NCI-H1048 (cell line): ENCODE measurements around the gene UCHL5.

Source experiments
- DNase-seq: peaks from one replicate; lab custom pipeline; 2025; lab: John Stamatoyannopoulos, UW

The UCHL5 gene, protein sequence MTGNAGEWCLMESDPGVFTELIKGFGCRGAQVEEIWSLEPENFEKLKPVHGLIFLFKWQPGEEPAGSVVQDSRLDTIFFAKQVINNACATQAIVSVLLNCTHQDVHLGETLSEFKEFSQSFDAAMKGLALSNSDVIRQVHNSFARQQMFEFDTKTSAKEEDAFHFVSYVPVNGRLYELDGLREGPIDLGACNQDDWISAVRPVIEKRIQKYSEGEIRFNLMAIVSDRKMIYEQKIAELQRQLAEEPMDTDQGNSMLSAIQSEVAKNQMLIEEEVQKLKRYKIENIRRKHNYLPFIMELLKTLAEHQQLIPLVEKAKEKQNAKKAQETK

DNA sequence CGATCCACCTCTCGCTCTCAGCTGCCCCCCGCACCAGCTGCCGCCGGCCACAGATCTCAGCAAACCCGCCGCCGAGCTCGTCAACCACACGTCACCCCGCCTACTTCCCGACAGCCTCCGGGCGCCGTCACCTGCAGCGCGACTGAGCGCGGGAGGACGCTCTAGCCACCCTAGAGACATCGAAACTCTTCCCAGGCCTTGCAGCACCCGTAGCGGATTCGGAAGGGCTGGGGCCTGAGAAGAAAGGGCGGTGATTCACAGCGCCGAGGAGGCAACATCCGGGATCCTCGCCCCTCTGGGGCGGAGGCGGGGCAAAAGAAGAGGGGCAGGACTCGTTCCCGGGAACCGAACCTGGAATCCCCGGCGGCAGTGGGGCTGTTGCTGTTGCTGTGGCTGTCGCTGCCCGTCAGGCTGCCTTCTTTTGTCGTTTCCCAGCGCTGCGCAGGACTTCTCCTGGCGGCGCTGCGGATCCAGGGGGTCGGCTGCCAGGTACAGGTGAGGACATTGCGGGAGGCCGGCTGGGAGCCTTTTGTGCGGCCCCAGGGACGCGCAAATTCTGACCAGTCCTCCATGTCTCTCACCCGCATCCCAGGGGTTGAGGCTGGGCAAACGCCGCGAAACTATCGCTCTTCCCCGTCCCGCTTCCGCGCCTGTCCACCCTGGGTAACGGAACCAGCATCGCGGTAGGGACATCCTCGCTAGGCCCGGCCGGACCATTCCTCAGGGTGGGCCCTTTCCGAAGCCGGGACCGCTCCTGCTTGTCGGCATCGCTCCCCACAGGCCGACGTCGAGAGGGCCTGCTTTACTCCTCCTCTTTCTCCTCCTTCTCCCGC is at the start of gene UCHL5, which contains the start of gene RO60:
Gene UCHL5, minus strand, starts transcription at position 79 of the 833 bp plus-strand sequence. CDS start 100 bp downstream, outside the sequence.
Gene RO60, plus strand, starts transcription at position 331 of the 833 bp plus-strand sequence. CDS start 9,443 bp downstream, outside the sequence.
- DNase-seq, result peak; percentile 100

DNA sequence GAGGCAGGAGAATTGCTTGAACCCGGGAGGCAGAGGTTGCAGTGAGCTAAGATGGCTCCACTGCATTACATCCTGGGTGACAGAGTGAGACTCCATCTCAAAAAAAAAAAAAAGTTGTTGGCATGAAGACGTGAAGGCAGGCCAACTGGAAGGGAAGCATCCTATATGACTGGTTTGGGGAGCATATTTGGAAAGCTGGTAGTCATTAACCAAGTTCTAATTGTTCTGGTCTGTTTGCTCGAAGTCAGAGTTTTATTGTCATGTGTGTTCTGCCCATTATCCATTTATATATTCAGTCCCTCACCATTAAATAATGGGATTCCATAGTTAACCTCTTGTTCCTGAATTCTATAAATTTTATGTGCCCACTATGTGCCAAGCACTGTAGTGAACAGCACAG is 49.3 kb upstream of the UCHL5 start:
- no peak for DNase-seq

DNA sequence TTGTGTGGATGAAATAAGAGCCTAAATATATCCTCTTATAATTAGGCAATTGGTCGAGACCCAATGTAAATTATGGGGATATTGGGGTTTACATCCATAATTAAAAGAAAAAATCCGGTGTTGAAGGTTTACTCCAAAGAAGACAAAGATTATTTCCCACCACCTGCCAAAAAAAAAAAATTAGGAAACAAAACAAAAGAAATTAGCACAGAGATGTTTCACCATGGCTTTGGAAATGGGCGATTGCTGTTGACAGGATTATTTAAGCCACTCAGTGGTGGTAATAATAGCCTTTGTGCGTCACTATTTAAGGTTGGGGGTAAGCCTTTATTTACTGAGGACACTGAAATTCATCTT is 46.6 kb upstream of the UCHL5 start:
- no peak for DNase-seq

DNA sequence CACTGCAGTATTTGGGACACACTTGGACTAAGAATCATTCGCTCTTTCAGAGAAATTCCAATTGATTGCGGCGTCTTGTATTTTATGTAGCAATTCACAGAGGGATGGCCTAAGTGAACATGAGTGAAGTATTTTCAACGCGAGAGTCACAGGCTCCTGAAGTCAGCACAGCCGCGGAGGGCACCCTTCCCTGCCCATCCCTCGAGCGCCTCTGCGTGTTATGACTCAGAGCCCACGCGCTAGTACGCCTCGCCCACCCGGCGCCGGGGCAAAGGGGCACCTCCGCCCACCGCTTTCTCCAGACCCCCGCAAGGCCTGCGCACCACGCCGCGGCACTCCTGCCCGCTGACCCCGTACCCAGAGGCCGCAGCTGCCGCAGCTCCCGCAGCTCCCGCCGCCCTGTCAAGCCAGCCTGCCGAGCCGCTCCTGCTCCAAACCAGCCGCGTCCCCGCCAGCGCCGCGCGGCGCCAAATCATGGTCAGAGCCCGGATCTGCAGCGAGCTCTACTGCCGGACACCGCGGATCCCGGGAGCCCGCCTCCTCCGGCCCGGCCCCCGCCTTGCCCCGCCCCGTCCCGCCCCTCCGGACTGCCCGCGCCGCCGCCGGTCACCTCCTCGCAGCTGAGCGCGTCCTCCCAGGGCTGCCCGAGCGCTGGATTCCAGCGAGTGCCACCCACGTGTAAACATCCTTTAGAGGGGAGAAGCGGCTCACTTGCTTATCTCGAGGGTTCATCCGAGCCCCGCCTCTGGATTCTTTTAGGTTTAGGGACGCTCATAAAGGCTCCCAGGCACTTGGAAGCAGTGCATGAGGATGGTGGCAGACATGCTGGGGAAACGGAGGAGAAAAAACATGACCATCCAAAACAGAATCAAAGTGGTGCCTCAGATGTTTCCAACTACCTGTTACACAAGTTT is 46.0 kb upstream of the UCHL5 start, which contains the start of gene GLRX2:
Gene GLRX2, minus strand, starts transcription at position 508 of the 914 bp plus-strand sequence. Its CDS starts 32 bp downstream, at position 476.
- peak; percentile 54 for DNase-seq

DNA sequence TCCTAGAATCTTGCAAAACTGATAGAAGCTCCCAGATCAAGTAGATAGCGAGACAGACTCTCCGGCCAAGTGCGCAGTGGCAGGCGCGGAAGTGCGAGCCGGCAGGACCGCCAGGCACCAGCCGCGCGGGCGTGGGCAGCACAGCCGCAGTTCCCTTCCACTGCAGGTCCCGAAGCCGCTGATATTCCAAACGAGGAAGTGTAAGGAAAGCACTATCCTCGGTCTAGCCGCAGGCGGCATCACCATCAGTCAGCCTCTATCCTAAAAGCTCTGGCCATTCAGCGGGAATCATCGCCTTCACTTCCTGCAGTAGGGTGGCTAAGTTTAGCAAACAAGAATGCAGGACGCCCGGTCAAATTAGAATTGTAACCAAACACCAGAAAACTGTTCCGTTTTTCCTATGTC is 45.3 kb upstream of the UCHL5 start:
- peak; percentile 27 for DNase-seq

DNA sequence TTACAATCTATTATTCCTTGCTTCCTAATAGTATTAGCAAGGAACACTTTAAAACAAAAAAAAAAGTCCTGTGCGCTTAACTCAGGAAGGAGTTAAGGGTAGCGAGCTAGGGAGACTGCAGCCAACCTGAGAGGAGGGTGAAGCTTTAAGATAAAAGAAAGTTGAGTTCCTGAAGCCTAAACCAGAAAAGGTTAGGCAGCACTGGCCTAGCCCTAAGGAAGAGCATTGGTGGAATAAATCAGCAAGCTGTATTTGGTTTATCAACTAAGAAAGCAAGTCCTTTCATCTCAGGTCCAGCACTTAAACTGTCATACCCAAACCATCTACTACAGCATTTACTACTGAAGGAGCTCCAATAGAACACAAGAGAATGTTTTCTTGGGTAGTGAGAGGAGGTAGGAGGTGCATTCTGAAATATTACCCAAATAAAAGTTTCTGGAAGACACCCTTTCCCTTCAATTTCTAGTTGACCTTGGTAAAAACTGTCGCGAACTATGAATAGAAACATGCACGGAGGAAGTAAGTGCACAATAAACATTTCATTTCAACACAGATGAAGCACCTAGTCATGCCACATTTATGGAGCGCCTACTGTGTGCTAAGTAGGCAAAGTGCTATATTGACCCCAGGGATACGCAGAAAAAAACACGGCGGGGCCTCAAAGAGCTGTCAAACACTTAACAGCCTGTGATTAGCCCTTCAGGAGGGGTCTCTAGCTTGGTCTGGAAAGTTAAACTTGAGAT is 44.8 kb upstream of the UCHL5 start:
- no peak for DNase-seq

DNA sequence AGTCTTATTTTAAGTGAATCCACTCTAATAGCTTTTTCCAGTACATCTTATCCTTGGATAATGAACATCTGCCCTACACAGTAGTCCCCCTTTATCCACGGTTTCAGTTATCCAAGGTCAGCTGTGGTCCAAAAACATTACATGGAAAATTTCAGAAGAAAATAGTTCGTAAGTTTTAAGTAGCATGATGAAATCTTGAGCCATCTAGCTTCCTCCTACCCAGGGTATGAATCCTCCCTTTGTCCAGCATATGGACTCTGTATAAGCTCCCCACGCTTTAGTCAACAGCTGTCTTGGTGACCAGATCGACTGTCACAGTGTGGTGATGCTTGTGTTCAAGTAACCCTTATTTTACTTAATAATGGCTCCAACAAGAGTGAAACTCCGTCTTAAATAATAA is 43.5 kb upstream of the UCHL5 start:
- no peak for DNase-seq

DNA sequence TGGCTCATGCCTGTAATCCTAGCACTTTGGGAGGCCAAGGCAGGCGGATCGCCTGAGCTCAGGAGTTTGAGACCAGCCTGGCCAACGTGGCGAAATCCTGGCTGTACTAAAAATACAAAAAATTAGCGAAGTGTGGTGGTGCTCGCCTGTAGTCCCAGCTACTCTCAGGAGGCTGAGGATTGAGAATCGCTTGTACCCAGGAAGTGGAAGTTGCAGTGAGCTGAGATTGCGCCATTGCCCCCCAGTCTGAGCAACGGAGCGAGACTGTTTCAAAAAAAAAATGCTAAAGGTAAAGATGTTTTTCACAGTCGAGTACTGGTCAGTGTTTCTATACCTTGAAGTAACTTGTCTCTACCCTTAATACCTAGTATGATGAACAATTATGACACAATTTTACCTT is 35.0 kb upstream of the UCHL5 start:
- DNase-seq, result no peak

DNA sequence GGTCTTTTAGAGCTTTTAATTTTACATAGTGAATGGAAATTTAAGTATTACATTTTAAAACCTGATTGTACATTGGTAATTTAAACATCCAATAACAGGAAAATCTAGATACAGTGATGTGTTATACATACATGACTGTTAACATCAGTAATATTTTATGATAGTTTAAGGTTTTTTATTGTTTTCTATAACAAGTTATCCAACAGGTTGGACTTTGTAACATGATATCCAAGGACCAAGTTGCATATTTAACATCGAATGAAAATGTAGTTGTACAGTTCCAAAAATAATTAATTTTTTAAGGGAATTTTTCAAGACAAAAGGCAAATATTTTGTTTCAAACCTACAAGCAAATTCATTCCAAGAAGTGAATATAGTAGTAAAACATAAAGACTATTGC is 31.7 kb upstream of the UCHL5 start:
- DNase-seq, result no peak

DNA sequence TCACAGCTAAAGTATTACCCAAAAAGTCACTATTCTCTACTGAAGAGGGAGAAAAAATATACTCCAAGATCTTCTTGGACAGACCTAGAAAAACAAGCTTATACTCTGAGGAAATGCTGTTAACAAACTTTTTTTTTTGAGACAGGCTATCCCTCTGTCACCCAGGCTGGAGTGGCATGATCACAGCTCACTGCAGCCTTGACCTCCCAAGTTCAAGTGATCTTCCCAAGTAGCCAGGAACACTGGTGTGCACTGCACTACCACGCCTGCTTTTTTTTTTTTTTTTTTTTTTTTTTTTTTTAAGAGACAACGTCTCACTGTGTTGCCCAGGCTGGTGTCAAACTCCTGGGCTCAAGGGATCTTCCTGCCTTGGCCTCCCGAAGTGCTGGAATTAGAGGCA is 28.7 kb upstream of the UCHL5 start:
- DNase-seq, result no peak

DNA sequence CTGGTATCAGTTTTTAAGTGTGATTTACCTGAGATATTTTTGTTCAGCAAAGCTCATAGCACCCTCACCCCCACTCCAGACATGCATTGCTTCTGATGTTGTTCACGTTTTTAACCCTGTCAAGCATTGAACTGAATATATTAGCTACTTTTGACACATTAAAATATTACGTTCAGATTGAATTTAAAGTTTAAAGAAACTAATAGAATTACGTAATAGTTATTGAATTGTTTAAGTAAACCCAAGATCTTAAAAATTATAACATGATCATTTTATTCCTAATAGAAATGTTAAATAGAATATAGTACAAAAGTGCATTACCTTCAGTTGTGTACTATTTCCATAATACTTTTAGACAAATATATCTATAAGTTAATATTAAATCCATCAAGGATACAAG is 27.2 kb upstream of the UCHL5 start:
- DNase-seq, result no peak

DNA sequence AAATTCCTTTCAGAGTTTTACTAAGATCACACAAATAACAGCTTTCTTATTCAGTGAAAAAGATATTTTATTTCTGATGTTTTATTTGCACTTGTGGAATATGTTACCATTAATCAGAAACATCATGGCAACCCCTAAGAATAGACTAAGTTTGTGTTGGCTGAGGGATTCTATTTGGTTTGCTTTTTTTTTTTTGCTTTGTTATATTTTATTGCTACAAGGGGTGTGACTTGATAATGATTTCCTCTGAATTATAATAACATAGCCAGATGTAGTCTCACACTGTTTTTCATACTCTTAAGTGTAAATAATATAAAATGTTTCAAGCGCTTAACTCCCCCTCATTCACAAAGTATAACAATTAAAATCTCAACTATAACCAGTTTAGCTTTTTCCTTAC is 26.1 kb upstream of the UCHL5 start:
- no peak for DNase-seq

DNA sequence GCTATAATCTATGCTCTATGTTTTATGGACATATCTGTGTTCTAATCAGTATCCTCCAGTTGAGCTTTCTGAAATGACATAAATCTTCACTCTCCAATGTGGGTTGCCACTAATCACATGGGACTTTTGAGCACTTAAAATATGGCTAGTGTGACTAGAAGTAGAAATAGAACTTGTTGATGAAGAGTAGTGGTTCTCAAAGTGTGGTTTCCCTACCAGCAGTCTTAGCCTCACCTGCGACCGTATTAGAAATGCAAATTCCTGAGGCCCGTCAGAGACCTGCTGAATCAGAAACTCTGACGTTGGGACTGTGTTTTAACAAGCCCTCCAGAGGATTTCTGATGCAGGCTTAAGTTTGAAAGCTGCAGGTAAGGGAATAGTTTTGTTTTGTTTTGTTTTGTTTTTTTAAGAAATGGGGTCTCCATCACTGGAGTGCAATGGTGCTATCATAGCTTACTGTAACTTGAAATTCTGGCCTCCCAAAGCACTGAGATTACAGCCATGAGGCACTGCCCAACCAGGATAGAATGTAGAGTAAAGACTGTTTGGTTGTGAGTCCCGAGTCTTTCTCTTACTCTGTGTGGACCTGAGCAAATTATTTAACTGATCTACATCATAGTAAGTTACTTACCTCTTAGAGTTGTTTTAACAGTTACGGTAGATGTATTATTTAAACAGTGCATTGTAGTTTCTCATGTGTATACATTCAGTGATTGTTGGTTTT is 24.4 kb upstream of the UCHL5 start:
- DNase-seq, result no peak

DNA sequence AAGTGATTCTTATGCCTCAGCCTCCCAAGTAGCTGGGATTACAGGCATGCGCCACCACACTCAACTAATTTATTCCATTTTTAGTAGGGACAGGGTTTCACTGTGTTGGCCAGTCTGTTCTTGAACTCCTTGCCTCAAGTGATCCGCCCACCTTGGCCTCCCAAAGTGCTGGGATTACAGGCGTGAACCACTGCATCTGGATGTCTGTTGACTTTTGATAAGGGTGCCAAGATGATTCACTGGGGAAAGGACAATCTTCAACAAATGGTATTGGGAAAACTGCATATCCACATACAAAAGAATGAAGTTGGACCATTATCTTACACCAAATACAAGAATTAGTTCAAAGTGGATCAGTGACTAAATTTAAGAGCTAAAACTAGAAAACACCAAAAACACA is 20.0 kb upstream of the UCHL5 start:
- no peak for DNase-seq

DNA sequence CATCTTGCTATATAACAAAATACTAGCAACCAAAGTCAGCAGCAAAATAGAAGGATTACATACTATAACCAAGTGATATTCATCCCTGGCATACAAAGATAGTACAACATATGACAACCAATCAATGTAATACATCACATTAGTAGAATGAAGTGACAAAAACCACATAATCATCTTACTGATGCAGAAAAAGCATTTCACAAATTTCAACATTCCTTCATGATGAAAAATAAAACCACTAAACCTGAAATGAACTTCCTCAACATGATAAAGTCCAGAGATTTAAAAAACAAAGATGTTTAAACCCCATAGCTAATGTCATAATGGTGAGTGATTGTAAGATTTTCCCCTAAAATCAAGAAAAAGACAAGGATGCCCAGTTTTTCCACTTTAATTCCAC is 18.8 kb upstream of the UCHL5 start:
- DNase-seq, result no peak

DNA sequence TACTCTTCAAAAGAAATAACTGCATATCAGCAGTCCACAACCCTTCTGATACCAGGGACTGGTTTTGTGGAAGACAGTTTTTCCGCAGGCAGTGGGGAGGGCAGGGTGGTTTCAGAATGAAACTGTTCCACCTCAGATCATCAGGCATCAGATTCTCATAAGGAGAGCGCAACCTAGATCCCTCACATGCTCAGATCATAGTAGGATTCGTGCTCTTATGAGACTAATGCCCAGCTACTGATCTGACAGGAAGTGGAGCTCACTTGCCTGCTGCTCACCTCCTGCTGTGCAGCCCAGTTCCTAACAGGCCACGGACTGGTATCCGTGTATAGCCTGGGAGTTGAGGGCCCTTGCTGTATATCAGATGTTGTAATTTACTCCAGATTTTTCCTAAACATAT is 11.8 kb upstream of the UCHL5 start:
- no peak for DNase-seq

DNA sequence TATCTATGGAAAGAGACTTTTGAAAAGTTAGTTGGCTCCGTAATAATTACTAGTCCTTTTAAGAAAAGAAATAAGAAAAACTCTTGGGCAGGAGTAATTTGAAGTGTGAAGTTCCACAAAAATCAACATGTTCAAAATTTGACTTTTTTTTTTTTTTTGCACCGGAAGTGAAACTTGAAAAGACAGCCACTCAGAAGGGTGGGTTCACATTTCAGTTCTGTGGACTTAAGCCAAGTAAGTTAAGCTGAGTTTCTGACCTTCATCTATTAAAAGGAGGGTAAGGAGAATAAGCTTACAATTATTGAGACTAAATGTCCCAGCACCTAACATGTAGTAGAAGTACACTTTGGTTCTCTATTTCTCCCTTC is 11.2 kb upstream of the UCHL5 start:
- no peak for DNase-seq

DNA sequence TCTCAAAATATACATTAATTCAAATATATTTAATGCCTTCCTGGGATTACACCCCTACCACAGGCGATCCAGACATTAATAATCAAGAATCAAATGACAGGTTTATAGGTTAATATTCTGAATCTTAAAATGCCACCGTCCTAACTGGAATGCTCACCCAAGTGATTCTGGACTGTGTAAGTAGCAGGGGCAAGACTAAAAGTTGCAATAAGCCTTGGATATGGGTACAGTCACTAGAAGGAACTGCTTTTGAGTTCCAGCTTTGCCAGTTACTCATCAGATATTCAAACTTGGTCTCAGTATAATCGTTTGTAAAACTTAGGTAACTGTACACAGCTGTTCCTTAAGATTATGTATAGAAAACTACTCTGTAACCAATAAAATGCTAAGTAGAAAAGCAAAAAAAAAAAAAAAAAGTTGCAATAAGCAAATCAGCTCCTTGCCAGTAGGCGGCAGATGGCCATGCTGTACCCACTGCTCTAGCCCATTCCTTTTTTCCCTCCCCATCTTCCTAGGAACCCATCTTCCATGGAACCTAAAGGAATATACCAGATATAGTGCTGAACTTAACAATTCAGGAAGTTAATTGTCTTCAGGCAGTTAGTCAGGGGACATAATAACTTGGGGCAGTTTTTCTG is 10.7 kb upstream of the UCHL5 start:
- DNase-seq, result no peak

DNA sequence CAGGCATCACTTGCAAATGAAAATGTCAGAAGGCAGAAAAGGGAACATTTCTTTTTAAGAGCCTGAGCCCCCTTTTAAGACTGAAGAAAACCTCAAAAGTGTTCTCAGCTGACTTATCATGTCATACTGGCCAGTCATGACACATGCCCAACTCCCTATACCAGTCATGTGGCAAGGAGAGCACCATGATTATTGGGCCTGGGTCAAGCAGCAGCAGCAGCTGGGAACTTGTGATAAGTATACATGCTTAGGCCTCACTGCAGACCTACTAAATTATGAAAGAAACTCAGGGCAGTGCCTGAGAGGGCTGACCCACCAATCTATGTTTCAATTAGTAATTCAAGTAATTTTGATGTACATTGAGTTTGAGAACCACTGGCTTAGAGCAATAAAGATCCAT is 8.9 kb upstream of the UCHL5 start:
- DNase-seq, result no peak

DNA sequence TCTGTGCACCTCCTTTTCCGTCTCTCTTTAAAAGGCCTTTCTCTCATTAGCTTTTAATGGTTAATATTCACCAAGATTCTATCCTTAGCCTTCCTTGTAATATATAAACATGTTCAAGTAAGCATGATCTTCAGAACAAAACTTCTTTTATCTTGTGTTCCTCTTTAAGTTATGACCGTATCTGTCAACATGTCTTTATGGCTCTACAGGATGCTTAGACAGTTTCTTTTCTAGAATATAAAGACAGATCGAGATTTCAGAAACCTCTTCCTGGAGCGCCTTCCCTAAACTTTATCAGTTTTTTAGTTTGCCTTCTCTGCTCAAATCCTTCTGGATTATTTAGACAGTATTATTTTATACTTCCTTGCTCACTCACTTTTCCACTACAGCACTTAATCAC is 7.4 kb upstream of the UCHL5 start:
- no peak for DNase-seq
